Caco-2 (cell line): ENCODE data around the gene UQCC2. TPM values are rescaled to one million over a fixed set of nuclear protein-coding genes. Genes with fewer than 3 reads are reported as not detected.

ENCODE experiments used
- BruUV-seq: library from RNA; stranded (reverse); fragments of 400-500 nt; replicated peaks from 2 replicates; lab custom pipeline; 2021; lab: Mats Ljungman, UMichigan
- CTCF ChIA-PET: fragments of 300-600 bp; sonication (Branson Sonifier 250); formaldehyde crosslinking; loops from one replicate; lab custom pipeline; 2022; ENCODE audit warnings: antibody characterized with exemption; lab: Charles Lee
- POLR2A ChIA-PET: fragments of 300-600 bp; sonication (Branson Sonifier 250); formaldehyde crosslinking; loops from one replicate; lab custom pipeline; 2022; ENCODE audit warnings: antibody characterized with exemption; lab: Charles Lee
- DNase-seq, 2 experiments: peaks; one replicate each; pipeline versions ENCODE4 v3.0.0 to v3.0.0-alpha.2; 2020 to 2022
- H3K27me3 ChIP-seq: replicated peaks from 2 replicates; pipeline ENCODE4 v1.6.0; 2011; ENCODE audit warnings: low read length; ENCODE audit not compliant: control insufficient read depth, insufficient read depth
- H3K36me3 ChIP-seq: 2 replicates; pipeline ENCODE4 v1.5.1; 2011; ENCODE audit warnings: low read length; ENCODE audit not compliant: control insufficient read depth, insufficient read depth
- H3K4me1 ChIP-seq: fragments of 250-450 bp; sonication (Bioruptor Pico); 2 replicates; pipeline ENCODE4 v1.5.1; 2020; ENCODE audit warnings: mild to moderate bottlenecking
- H3K4me3 ChIP-seq: 2 replicates; pipeline ENCODE4 v1.5.1; 2011; ENCODE audit warnings: low read depth, mild to moderate bottlenecking, control low read depth, low read length
- H3K9me3 ChIP-seq: fragments of 250-450 bp; sonication (Bioruptor Pico); 2 replicates; pipeline ENCODE4 v1.5.1; 2020; ENCODE audit warnings: mild to moderate bottlenecking, moderate library complexity
- H3K27ac Mint-ChIP-seq: one replicate; pipeline ENCODE4 v1.8.0; 2022; ENCODE audit warnings: mixed read lengths; ENCODE audit not compliant: unreplicated experiment
- H3K27me3 Mint-ChIP-seq: one replicate; pipeline ENCODE4 v1.8.0; 2022; ENCODE audit warnings: mixed read lengths; ENCODE audit not compliant: insufficient read depth, unreplicated experiment
- H3K36me3 Mint-ChIP-seq: one replicate; pipeline ENCODE4 v1.8.0; 2022; ENCODE audit warnings: mild to moderate bottlenecking, mixed read lengths; ENCODE audit not compliant: insufficient read depth, unreplicated experiment
- H3K4me1 Mint-ChIP-seq: one replicate; pipeline ENCODE4 v1.8.0; 2022; ENCODE audit warnings: low read depth, mixed read lengths; ENCODE audit not compliant: unreplicated experiment
- H3K4me3 Mint-ChIP-seq: one replicate; pipeline ENCODE4 v1.8.0; 2022; ENCODE audit warnings: mild to moderate bottlenecking, moderate library complexity, mixed read lengths; ENCODE audit not compliant: unreplicated experiment
- H3K9me3 Mint-ChIP-seq: one replicate; pipeline ENCODE4 v1.8.0; 2022; ENCODE audit warnings: mixed read lengths; ENCODE audit not compliant: unreplicated experiment
- intact Hi-C: fragments of 100-400 bp; cut with micrococcal nuclease; formaldehyde crosslinking; loops from one replicate; pipeline ENCODE4 v1.10.0; 2022; ENCODE audit not compliant: unreplicated experiment
- total RNA-seq: library from RNA; stranded (reverse); gene quantifications from 2 replicates; pipeline ENCODE4 v1.2.3, GENCODE V29; 2022
- TF ChIP-seq, protein P1 (sequence below), 2 experiments: fragments of 200-600 bp in 1 of 2; IDR thresholded peaks; 1 replicate in 1 of 2; 2 replicates in 1 of 2; pipeline versions ENCODE4 v1.5.1 to v1.8.0; 2011 to 2022; ENCODE audit warnings: antibody characterized with exemption in 1 of 2, control low read depth in 1 of 2, inconsistent platforms in 1 of 2, low read depth in 1 of 2, low read length in 1 of 2, mild to moderate bottlenecking in 1 of 2, moderate library complexity in 1 of 2; ENCODE audit not compliant: insufficient read depth in 1 of 2, severe bottlenecking in 1 of 2, unreplicated experiment in 1 of 2

UQCC2 gene
- total RNA-seq, 1 experiment from 2014 or later, result 122 TPM

DNA sequence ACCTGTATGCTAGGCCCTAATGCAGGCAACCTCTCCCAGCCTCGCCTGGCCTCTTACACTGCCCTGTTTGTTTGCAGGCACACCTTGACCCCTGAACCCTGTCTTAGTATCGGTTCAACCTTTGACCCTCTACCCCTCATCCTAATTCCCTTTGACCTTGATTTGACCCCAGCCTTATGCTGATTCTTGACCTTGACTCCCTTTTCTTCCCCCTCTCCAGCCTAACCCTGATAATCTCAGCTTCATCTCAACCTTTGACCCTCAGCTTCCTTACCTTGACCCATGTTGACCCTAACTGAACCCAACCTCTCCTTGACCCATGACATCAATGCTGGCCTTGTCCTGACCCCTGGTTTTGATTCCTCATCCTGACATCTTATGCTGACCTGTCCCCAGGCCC lies 33.8 kb downstream of the UQCC2 start:
- Histone ChIP-seq H3K27me3 (no peaks in the 10 kb centered on the region), H3K9me3 (no peaks in the 10 kb centered on the region), H3K36me3 (peaks cover 7% of the 10 kb centered on the region), H3K4me1 (no peaks in the 10 kb centered on the region), H3K4me3 (no peak overlapping the region)
- intact Hi-C loops, result no loop called here
- ChIA-PET CTCF (no interaction called here), POLR2A (no interaction called here)
- TF ChIP-seq, protein P1, sequence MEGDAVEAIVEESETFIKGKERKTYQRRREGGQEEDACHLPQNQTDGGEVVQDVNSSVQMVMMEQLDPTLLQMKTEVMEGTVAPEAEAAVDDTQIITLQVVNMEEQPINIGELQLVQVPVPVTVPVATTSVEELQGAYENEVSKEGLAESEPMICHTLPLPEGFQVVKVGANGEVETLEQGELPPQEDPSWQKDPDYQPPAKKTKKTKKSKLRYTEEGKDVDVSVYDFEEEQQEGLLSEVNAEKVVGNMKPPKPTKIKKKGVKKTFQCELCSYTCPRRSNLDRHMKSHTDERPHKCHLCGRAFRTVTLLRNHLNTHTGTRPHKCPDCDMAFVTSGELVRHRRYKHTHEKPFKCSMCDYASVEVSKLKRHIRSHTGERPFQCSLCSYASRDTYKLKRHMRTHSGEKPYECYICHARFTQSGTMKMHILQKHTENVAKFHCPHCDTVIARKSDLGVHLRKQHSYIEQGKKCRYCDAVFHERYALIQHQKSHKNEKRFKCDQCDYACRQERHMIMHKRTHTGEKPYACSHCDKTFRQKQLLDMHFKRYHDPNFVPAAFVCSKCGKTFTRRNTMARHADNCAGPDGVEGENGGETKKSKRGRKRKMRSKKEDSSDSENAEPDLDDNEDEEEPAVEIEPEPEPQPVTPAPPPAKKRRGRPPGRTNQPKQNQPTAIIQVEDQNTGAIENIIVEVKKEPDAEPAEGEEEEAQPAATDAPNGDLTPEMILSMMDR (IDR thresholded peaks at IDR 0.05; ENCODE audit: insufficient read depth in 1 of 2, low read depth in 1 of 2, low read length in 1 of 2, severe bottlenecking in 1 of 2, unreplicated experiment in 1 of 2), result no peak
- Mint-ChIP-seq H3K9me3 (no peaks in the 10 kb centered on the region), H3K27ac (no peak overlapping the region), H3K36me3 (peaks cover 32% of the 10 kb centered on the region), H3K27me3 (no peaks in the 10 kb centered on the region), H3K4me1 (no peaks in the 10 kb centered on the region), H3K4me3 (no peak overlapping the region)
- no peak for DNase-seq
- BruUV-seq, result no TSS peak

DNA sequence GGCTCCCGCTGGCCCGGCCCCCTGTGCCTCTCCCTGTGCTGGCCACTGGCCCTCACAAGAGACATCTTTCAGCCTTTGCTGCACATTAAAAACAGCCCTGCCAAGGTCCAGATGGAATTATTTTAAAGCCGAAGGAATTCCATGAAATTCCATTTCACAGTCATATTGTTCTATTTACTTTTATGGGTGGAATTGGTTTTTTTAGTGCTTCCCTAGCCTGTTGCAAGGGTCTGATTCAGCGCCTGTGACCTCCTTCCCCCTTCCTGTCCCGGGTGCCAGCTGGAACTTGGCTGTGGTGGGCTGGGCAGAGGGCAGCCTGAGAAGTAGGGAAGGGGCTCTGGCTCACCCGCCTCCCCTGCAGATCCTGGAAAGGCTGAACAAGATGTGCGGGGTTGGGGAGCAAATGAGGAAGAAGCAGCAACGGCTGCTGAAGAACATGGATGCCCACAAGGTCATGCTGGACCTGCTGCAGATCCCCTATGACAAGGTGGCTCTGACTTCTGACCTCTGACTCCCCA lies 34.3 kb downstream of the UQCC2 start:
- no peaks in the 10 kb centered on the region for H3K4me1 Mint-ChIP-seq

GRCh38 chr6:33676416-33677142 lies 34.9 kb downstream of the UQCC2 start:
- Histone ChIP-seq H3K27me3 (no peaks in the 10 kb centered on the region), H3K9me3 (no peaks in the 10 kb centered on the region), H3K36me3 (peaks cover 7% of the 10 kb centered on the region), H3K4me3 (no peak overlapping the region), H3K4me1 (no peaks in the 10 kb centered on the region)
- Mint-ChIP-seq H3K36me3 (peaks cover 32% of the 10 kb centered on the region), H3K4me1 (no peaks in the 10 kb centered on the region), H3K27ac (no peak overlapping the region), H3K9me3 (no peaks in the 10 kb centered on the region), H3K4me3 (no peak overlapping the region), H3K27me3 (no peaks in the 10 kb centered on the region)
- TF ChIP-seq, protein P1 (IDR thresholded peaks at IDR 0.05; ENCODE audit: insufficient read depth in 1 of 2, low read depth in 1 of 2, low read length in 1 of 2, severe bottlenecking in 1 of 2, unreplicated experiment in 1 of 2), result no peak
- DNase-seq, result no peak
- BruUV-seq, result no TSS peak
- intact Hi-C loops, result no loop called here
- ChIA-PET CTCF (interaction anchor here (0.6 kb wide), 1 partner anchor 35 kb away, joined by 5 read pairs; the partner anchor contains the start of gene UQCC2), POLR2A (no interaction called here)

More for the DNA sequence above, 34.3 kb downstream of the UQCC2 start:
- Mint-ChIP-seq H3K27ac (no peak overlapping the region), H3K9me3 (no peaks in the 10 kb centered on the region), H3K4me3 (no peak overlapping the region), H3K27me3 (no peaks in the 10 kb centered on the region), H3K36me3 (peaks cover 32% of the 10 kb centered on the region)
- CTCF ChIA-PET, result interaction anchor here (0.6 kb wide), 1 partner anchor 34 kb away, joined by 5 read pairs; the partner anchor contains the start of gene UQCC2
- TF ChIP-seq, protein P1 (IDR thresholded peaks at IDR 0.05; ENCODE audit: insufficient read depth in 1 of 2, low read depth in 1 of 2, low read length in 1 of 2, severe bottlenecking in 1 of 2, unreplicated experiment in 1 of 2), result no peak
- Histone ChIP-seq H3K27me3 (no peaks in the 10 kb centered on the region), H3K9me3 (no peaks in the 10 kb centered on the region), H3K4me3 (no peak overlapping the region), H3K36me3 (peaks cover 7% of the 10 kb centered on the region), H3K4me1 (no peaks in the 10 kb centered on the region)
- DNase-seq, result no peak
- intact Hi-C loops, result no loop called here
- POLR2A ChIA-PET, result no interaction called here
- no TSS peak for BruUV-seq
